GM15510 (cell line): ENCODE results near the gene DPYSL4.

ENCODE experiments used
- POLR2A ChIP-seq: IDR thresholded peaks from 3 replicates; pipeline ENCODE4 v1.6.1; 2011; ENCODE audit warnings: borderline replicate concordance; ENCODE audit not compliant: insufficient read length; ENCODE audit errors: extremely low read depth

DPYSL4 gene

DNA sequence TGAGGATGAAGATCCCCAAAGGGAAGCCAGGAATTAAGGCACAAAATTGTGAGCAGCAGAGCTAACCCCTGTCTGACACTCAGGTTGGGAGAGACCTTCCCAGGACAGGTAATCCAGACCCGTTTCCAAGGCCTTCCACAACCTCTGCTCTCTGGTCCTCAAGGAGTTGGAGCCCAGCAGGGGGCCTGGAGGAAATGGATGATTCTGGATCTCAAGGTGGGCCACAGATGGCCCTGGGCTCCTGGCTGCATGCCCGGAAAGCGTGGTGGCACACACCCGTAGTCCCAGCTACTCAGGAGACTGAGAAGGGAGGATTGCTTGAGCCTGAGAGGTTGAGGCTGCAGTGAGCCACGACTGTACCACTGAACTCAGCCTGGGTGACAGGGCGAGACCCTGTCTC, 42.3 kb downstream of the DPYSL4 start:
- TF ChIP-seq POLR2A: no peak

DNA sequence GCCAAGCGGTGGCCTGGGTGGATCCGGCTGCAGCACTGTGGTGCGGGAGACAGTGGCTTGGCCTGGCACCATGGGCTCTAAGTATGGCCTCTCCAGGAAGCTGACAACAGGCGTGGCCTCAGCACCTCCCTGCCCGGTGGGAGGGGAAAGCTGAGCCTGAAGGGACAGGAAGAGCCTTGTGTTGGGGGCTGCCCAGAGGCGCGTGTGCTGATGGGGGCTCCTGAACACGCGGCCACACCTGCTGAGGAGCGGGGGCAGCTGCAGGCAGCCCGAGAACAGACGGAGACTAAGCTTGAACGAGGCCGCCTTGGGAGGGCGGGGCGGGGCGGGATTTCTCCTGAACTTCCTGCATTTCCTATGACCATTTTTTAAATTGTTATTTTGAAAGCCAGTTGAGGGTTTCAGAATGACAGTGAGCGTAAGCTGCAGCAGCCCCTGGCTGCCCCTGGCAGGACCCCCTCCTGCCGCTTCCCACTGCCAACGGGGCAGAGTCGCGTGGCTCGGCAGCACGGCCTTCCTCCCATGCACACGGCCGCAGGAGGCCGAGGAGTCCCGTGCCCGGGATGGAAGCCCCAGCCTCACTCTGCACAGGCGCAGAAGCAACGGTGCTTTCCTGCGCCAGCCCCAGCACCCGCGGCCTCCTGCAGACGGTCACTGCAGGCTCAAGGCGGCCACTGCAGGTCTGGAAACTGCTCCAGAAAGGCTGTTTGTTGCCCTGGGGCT, 43.2 kb downstream of the DPYSL4 start:
- no peak for TF ChIP-seq POLR2A

DNA sequence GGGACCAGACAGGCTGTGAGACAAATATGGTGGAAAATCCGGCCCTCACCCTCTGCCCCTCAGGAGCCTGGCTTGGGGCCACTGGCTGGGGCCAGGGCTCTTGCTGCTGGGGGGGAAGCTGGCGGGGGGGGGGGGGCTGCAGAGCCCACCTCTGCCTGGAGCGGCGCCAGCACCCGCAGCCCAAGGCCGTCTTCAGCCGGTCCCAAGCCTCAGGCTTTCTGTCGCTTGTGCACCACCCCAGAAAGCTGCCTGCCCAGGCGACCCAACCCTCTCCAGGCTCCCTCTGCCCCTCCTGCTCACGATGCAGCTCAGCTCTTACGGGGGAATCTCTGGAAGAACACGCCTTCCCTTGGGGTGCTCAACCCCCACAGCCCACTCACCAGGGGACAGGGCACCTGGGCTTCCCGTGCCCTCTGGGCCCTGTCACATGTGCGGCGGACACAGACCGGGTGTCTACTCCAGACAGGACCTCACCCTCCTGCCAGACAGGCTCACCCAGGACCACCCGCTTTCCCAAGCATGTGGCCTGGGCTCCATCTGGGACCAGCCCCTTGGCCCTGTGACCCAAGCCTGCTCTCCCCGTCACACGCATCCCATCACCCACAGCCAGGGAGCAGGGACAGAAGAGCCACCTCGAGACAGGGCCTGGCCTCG, 43.9 kb downstream of the DPYSL4 start:
- TF ChIP-seq POLR2A: no peak

DNA sequence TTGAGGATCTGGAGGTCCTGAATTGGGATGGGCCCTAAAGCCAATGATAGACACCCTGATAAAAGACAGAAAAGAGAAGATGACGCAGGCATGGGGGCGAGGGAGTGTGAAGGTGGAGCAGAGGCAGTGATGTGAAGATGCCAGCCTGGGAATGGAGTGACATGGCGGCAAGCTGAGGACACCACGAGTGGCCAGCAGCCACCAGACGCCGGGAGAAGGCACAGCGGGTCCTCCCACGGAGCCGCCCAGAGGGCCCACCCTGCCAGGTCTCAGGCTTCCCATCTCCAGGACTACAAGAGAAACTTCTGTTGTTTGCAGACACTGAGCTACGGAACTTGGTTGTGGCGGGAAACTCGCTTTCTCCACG, 44.9 kb downstream of the DPYSL4 start:
- TF ChIP-seq POLR2A: no peak

DNA sequence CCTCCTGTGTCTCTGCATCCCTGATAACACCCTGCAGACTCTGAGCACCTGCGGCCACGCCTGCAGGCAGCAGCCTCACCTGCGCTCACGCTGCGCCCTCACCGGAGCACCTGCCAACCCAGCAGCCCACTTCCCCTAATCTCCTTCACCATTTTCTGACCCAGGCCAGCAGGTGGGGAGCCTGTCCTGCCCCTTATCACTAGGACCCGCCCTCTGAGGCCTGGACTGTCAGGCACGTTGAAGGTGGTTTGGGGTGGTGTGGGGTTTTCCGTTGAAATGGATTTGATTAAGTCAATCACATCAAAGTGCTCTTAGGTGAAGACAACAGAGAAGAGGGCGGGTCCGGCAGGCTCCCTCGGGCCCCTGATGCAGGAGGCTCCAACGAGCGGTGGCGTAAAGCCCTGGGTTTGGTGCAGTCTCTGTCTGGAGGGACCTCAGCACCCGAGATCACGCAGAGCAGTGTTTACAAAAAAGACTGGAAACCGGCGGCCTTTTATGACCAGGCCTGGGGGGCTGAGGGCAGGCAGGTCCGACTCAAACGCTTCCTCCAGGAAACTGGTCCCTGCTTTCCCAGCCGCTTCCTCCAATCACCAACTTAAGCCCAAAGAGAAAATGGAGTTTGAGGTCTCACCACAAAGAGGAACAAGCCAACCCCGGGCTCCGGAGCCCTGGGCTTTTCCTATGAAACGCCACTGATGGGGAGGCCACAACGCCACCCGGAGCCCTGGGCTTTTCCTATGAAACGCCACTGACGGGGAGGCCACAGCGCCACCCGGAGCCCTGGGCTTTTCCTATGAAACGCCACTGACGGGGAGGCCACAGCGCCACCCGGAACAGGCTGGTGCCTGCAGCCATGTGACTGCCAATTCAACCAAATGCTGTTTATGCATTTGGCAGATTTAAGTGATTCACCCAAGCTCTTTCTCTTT, 45.5 kb downstream of the DPYSL4 start:
- TF ChIP-seq POLR2A: no peak

DNA sequence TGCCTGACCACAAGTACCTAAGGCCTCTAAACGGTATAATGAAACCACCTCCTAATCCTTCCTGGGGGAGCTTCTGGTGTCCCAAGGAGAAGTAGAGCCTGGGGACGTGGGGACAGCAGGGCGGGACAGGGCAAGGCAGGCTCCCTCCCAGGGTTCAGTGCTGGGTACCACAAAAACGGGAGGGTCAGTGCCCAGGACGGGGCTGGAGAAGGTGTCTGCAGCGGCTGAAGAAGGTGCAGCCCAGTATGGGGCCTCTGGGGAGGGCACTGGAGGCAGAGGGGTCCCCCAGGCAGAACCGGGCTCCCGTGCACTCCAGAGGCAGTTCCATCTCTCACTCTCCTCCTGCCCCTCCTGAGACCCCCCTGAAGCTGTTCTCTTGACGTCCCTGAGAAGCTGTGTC, 46.2 kb downstream of the DPYSL4 start:
- no peak for TF ChIP-seq POLR2A

DNA sequence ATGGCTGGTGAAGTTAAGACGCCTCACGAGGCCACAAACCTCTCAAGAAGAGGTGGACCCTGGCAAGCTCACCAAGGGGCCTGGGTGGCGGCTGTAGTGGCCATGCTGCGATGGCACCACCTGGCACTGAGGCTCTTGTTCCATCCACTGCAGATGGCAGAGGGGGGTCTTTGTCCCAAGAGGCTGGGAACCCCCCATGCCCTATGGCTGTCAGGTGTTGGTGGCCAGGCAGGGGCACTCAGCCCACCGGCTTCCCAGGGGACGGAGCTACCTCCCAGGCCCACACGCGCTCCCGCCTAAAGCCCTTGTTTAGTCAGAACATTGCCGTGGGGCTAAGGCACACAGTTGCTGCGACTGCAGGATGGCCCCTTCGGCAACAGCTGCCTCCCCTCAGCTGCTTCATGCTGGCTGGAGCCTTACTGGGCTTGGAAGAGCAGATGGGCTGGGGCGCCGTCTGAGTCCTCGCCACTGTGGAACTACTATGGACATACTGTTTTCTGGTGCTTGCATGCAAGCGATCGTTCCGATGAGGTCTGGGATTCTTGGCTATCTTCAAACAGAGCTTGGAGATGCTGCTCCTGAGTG, 46.8 kb downstream of the DPYSL4 start:
- TF ChIP-seq POLR2A: no peak

DNA sequence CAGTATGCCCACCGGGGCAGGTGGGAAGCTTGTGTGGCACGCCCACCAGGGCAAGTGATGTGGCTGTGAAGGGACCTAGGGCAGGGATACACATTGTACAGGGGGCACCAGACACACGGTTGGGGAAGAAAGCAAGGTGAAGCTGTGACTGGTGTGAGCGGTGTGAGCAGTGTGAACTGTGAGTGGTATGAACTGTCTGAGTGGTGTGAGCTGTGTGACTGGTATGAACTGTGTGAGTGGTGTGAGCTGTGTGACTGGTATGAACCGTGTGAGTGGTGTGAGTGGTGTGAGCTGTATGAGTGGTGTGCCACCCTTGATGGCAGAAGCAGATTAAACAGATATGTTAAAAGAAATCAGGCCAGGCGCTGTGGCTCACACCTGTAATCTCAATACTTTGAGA, 48.1 kb downstream of the DPYSL4 start:
- no peak for TF ChIP-seq POLR2A

DNA sequence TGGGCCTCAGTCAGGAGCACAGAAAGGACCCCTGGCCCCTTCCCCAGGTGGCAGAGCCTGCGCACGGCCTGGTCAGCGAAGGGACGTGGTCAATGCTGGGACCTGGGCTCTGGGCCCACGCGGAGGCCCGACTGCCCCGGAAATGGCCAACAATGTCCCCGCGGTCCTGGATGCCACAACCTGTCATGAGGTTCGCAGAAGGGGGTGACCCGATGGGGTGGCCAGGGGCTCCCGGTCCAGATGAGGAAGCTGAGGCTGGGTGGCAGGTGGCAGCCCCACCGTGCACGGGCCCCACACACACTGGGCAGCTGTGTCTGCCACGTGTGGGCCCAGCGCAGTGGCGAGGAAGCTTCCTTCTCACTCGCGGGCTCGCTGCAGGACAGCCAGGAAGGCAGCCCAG, 49.4 kb downstream of the DPYSL4 start:
- no peak for TF ChIP-seq POLR2A

DNA sequence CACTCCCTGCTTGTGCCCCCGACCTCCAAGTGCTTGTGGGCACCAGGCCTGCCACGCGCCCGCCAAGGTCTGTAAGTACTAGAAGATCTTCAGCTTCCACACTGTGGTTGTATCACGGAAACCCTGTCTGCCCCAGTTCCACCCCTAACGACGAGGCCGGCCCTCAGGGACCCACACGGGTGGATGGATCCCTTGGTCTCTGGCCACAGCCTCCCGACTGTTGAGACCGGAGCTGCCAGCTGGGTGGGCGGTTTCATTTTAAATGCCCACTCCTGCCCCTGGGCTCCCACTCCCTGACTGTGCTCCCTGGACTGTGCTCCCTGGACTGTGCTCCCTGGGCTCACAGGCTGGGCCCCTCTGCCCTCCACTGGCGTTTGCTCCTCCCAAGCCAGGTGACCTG, 50.1 kb downstream of the DPYSL4 start:
- TF ChIP-seq POLR2A: no peak

DNA sequence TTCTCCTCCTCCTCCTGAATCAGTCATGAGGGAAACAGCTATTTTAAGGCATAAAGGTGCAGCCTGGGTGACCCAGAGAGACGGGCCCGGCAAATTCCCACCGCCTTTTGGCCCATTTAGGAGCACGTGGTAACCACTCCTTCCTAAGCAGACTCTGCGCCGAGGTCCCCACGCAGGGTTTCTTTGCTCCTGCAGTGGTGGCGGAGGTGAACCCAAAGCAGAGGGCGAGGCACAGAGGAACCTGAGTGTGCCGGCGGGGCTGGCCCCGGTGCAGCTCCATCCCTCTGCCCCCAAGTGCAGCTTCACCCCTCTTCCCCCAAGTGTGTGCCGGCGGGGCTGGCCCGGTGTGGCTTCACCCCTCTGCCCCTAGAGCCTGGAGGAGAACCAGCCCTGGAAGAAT, 50.6 kb downstream of the DPYSL4 start:
- no peak for TF ChIP-seq POLR2A

DNA sequence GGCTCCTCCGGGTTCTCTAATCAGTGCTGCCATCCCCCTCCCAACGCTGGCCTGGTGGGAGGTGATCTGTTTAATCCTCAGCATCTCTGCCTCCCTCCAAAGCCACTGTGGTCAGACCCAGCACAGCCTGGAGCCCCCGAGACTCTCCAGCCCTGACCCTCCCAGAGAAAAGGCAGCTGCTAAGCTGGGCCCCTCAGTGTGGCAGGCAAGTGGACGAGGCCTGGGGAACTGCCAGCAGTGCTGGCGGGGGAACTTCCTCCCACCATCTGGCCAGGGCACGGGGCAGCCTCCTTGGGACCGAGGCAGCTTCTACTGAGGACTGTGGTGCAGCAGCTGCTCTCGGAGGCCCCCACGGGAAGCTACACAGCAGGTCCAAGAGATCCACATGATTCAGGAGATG, 51.1 kb downstream of the DPYSL4 start:
- TF ChIP-seq POLR2A: no peak

DNA sequence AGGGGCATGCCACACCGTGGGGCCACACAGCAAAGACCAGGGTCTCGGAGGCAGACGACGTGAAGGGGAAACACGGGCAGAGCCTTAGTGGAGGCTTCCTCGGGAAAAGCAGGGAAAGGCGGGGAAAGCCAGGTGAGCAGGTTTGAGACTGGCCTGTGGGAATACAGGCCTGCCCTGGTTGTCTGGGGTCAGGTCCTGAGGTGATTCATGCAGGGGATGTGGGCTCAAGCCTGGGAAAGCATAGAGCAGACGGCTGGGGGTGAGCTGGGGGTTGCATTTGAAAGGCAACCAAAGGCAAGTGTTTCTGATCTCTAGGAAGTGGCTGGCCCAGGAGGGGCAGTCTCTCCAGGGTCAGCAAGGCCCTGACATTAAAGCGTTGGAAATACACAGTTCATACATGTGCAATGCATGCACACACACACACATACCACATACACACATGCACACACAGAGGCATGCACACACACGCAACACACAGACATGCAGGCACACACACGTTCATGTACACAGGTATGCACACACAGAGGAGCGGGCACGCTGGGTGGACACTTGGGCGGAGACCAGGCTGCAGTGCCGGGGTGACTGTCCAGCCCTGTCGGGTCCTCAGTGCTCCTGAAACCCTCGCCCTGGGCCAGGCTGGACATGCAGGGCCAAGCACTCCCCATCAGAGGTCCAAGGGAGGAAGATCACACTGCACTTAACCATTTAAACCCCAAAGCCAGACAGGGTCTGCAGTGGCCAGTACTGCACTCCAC, 51.8 kb downstream of the DPYSL4 start:
- TF ChIP-seq POLR2A: no peak
